Neural cell (in vitro differentiated cells): ENCODE measurements around the gene SELENOI.

ENCODE experiments used
- CTCF ChIP-seq: fragments of 450-650 bp; IDR thresholded peaks from 2 replicates; pipeline ENCODE4 v1.5.1; 2014; ENCODE audit warnings: antibody characterized with exemption, mild to moderate bottlenecking, moderate library complexity; ENCODE audit not compliant: poor library complexity, severe bottlenecking
- EP300 ChIP-seq: fragments of 450-650 bp; conservative IDR thresholded peaks from 2 replicates; pipeline ENCODE4 v1.6.1; 2014; ENCODE audit warnings: antibody characterized with exemption, mild to moderate bottlenecking, moderate library complexity; ENCODE audit not compliant: poor library complexity, severe bottlenecking
- EZH2 ChIP-seq: fragments of 200-600, 300-800 bp; shearing (Covaris generic), sonication (generic); IDR thresholded peaks from 2 replicates; pipeline ENCODE4 v1.6.1; 2014; ENCODE audit warnings: antibody characterized with exemption, low read length, borderline replicate concordance, mild to moderate bottlenecking; ENCODE audit not compliant: insufficient read depth, poor library complexity, severe bottlenecking
- POLR2AphosphoS5 ChIP-seq: IDR thresholded peaks from 2 replicates; pipeline ENCODE4 v1.6.1; 2012
- SMC3 ChIP-seq: fragments of 450-650 bp; conservative IDR thresholded peaks from 2 replicates; pipeline ENCODE4 v1.6.1; 2014; ENCODE audit warnings: antibody characterized with exemption, mild to moderate bottlenecking, moderate library complexity; ENCODE audit not compliant: poor library complexity
- TAF1 ChIP-seq: IDR thresholded peaks from 2 replicates; pipeline ENCODE4 v1.6.1; 2012; ENCODE audit warnings: low read depth

GRCh38 chr2:26333293-26333692 lies 12.7 kb upstream of the SELENOI start:
- TF ChIP-seq POLR2AphosphoS5 (no peak), CTCF (no peak), TAF1 (no peak), EZH2 (no peak), EP300 (no peak), SMC3 (no peak)
